Endothelial cell (in vitro differentiated cells): ENCODE data around the gene ZNF554. TPM values are rescaled to one million over a fixed set of nuclear protein-coding genes. Genes with fewer than 3 reads are reported as not detected.

ENCODE experiments used
- DNase-seq: peaks from one replicate; pipeline ENCODE4 v3.0.0; 2021; ENCODE audit warnings: low spot score
- H3K27ac Mint-ChIP-seq: one replicate; pipeline ENCODE4 v1.8.0; 2021; ENCODE audit warnings: mixed read lengths, inconsistent platforms; ENCODE audit not compliant: unreplicated experiment
- H3K27me3 Mint-ChIP-seq: one replicate; pipeline ENCODE4 v1.8.0; 2021; ENCODE audit warnings: mild to moderate bottlenecking, moderate library complexity, mixed read lengths, inconsistent platforms; ENCODE audit not compliant: unreplicated experiment
- H3K36me3 Mint-ChIP-seq: one replicate; pipeline ENCODE4 v1.8.0; 2021; ENCODE audit warnings: mild to moderate bottlenecking, low read depth, mixed read lengths, inconsistent platforms; ENCODE audit not compliant: unreplicated experiment
- H3K4me1 Mint-ChIP-seq: one replicate; pipeline ENCODE4 v1.8.0; 2021; ENCODE audit warnings: mild to moderate bottlenecking, mixed read lengths, inconsistent platforms; ENCODE audit not compliant: unreplicated experiment
- H3K4me3 Mint-ChIP-seq: one replicate; pipeline ENCODE4 v1.8.0; 2021; ENCODE audit warnings: mild to moderate bottlenecking, mixed read lengths, inconsistent platforms; ENCODE audit not compliant: unreplicated experiment
- H3K9me3 Mint-ChIP-seq: one replicate; pipeline ENCODE4 v1.8.0; 2021; ENCODE audit warnings: mixed read lengths, inconsistent platforms; ENCODE audit not compliant: unreplicated experiment
- CTCF ChIP-seq: fragments of 200-600 bp; sonication (generic); IDR thresholded peaks from one replicate; pipeline ENCODE4 v1.5.0; 2021; ENCODE audit warnings: antibody characterized with exemption; ENCODE audit not compliant: unreplicated experiment
- total RNA-seq: library from RNA; stranded (reverse); fragmentation: NEBNext Ultra II Directional; extraction: Animal tissue kit (Norgen Biotek cat#: 25700); gene quantifications from one replicate; pipeline ENCODE4 v1.2.1, GENCODE V29; 2021; ENCODE audit not compliant: unreplicated experiment

ZNF554 gene
- total RNA-seq, 1 donor from 2014 or later = 9.0 TPM

GRCh38 chr19:2774953-2775555 lies 44.6 kb upstream of the ZNF554 start:
- Mint-ChIP-seq H3K36me3 (peaks cover 13% of the 10 kb centered on the region), H3K4me3 (peak overlapping the region; percentile 67), H3K9me3 (no peaks in the 10 kb centered on the region), H3K27ac (no peak overlapping the region), H3K27me3 (peaks cover 6% of the 10 kb centered on the region), H3K4me1 (peaks cover 10% of the 10 kb centered on the region)
- TF ChIP-seq CTCF = no peak
- DNase-seq = no peak

GRCh38 chr19:2775556-2776430 lies 43.9 kb upstream of the ZNF554 start:
- DNase-seq = no peak
- Mint-ChIP-seq H3K4me3 (peak overlapping the region; percentile 67), H3K36me3 (peaks cover 18% of the 10 kb centered on the region), H3K27me3 (peaks cover 6% of the 10 kb centered on the region), H3K27ac (no peak overlapping the region), H3K4me1 (peaks cover 15% of the 10 kb centered on the region), H3K9me3 (no peaks in the 10 kb centered on the region)
- no peak for TF ChIP-seq CTCF

- Mint-ChIP-seq H3K4me1 (peaks cover 23% of the 10 kb centered on the region), H3K36me3 (peaks cover 13% of the 10 kb centered on the region), H3K27ac (no peak overlapping the region), H3K4me3 (no peak overlapping the region), H3K27me3 (peaks cover 12% of the 10 kb centered on the region), H3K9me3 (no peaks in the 10 kb centered on the region)
- no peak for TF ChIP-seq CTCF
- DNase-seq = no peak
These were observed 41.5 kb upstream of the ZNF554 start for GRCh38 chr19:2777952-2778683.

GRCh38 chr19:2779121-2779740 lies 40.4 kb upstream of the ZNF554 start:
- Mint-ChIP-seq H3K27ac (no peak overlapping the region), H3K4me3 (no peak overlapping the region), H3K36me3 (peaks cover 13% of the 10 kb centered on the region), H3K4me1 (peaks cover 23% of the 10 kb centered on the region), H3K9me3 (no peaks in the 10 kb centered on the region), H3K27me3 (peaks cover 12% of the 10 kb centered on the region)
- no peak for DNase-seq
- TF ChIP-seq CTCF = no peak
